Measurements from ENCODE around the gene STH.
"Not testable (repeated sequence)": the region's sequence is repeated elsewhere in the genome, so short reads cannot be mapped to it uniquely, and the experiment has no call there.

The STH gene

GRCh38 chr17:46009681-46010596 is 10.9 kb downstream of the STH start:
- no peak for DNase-seq

- no peak for DNase-seq
Measured at GRCh38 chr17:46010597-46011186, 11.6 kb downstream of the STH start.

GRCh38 chr17:46011711-46012505 is 12.9 kb downstream of the STH start:
- no peak for DNase-seq

DNA sequence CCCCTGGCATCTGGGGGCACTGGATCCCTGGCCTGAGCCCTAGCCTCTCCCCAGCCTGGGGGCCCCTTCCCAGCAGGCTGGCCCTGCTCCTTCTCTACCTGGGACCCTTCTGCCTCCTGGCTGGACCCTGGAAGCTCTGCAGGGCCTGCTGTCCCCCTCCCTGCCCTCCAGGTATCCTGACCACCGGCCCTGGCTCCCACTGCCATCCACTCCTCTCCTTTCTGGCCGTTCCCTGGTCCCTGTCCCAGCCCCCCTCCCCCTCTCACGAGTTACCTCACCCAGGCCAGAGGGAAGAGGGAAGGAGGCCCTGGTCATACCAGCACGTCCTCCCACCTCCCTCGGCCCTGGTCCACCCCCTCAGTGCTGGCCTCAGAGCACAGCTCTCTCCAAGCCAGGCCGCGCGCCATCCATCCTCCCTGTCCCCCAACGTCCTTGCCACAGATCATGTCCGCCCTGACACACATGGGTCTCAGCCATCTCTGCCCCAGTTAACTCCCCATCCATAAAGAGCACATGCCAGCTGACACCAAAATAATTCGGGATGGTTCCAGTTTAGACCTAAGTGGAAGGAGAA is 13.5 kb downstream of the STH start:
- no peak for DNase-seq

- no peak for DNase-seq
Measured at GRCh38 chr17:46013127-46013501, 14.1 kb downstream of the STH start.

DNA sequence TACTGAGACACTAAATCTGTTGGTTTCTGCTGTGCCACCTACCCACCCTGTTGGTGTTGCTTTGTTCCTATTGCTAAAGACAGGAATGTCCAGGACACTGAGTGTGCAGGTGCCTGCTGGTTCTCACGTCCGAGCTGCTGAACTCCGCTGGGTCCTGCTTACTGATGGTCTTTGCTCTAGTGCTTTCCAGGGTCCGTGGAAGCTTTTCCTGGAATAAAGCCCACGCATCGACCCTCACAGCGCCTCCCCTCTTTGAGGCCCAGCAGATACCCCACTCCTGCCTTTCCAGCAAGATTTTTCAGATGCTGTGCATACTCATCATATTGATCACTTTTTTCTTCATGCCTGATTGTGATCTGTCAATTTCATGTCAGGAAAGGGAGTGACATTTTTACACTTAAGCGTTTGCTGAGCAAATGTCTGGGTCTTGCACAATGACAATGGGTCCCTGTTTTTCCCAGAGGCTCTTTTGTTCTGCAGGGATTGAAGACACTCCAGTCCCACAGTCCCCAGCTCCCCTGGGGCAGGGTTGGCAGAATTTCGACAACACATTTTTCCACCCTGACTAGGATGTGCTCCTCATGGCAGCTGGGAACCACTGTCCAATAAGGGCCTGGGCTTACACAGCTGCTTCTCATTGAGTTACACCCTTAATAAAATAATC is 14.6 kb downstream of the STH start:
- no peak for DNase-seq

DNA sequence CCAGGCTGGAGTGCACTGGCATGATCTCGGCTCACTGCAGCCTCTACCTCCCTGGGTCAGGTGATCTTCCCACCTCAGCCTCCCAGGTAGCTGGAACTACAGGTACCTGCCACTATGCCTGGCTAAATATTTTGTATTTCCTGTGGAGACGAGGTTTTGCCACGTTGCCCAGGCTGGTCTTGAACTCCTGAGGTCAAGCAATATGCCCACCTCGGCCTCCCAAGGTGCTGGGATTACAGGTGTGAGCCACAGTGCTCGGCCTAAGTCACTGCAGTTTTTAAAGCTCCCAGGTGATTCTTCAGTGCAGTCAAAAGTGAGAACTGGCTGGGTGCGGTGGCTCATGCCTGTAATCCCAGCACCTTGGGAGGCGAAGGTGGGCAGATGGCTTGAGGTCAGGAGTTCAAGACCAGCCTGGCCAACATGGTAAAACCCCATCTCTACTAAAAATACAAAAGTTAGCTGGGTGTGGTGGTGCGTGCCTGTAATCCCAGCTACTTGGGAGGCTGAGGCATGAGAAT is 20.4 kb downstream of the STH start:
- not testable (repeated sequence) for DNase-seq

DNA sequence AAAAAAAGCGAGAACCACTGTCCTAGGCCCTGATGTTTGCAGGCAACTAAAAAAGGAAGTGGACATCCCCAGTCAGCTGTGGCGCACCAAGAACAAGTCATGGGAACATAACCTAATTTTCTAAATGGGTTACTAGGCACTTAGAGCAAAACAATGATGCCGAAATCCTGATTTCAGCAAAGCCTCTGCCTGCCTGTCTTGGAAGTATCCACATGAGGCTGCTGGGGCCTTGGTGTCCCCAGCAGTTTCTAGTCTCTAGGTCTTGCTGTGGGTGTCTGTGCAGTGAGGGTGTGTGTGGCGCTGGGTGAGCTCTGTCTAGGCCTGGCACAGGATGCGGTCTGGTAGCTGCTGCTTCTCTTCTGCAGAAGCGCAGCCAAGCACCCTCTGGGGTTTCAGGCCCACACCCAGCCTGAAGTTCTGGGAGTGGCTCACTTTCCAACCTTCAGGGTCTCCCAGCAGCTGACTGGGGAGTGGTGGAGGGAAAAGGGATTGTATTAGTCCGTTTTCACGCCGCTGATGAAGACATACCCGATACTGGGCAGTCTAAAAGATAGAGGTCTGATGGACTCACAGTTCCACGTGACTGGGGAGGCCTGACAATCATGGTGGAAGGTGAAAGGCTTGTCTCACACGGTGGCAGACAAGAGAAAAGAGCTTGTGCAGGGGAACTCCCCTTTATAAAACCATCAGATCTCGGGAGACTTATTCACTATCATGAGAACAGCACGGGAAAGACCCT is 21.1 kb downstream of the STH start:
- DNase-seq, result peak; percentile 66

- no peak for DNase-seq
Measured at GRCh38 chr17:46020998-46021397, 21.9 kb downstream of the STH start.

GRCh38 chr17:46023366-46023765 is 24.3 kb downstream of the STH start:
- not testable (repeated sequence) for DNase-seq

- no peak for DNase-seq
Measured at GRCh38 chr17:46023783-46024388, 24.8 kb downstream of the STH start.

- no peak for DNase-seq
Measured at GRCh38 chr17:46024590-46024989, 25.5 kb downstream of the STH start.

- DNase-seq, result no peak
Measured at GRCh38 chr17:46025060-46025459, 26.0 kb downstream of the STH start.

- no peak for DNase-seq
Measured at GRCh38 chr17:46025510-46026165, 26.6 kb downstream of the STH start.

GRCh38 chr17:46026166-46027047 is 27.4 kb downstream of the STH start:
- DNase-seq, result no peak

- DNase-seq, result no peak
Measured at GRCh38 chr17:46027048-46027975, 28.3 kb downstream of the STH start.

DNA sequence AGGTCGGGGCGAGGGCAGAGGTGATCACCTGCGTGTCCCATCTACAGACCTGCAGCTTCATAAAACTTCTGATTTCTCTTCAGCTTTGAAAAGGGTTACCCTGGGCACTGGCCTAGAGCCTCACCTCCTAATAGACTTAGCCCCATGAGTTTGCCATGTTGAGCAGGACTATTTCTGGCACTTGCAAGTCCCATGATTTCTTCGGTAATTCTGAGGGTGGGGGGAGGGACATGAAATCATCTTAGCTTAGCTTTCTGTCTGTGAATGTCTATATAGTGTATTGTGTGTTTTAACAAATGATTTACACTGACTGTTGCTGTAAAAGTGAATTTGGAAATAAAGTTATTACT is 28.9 kb downstream of the STH start:
- DNase-seq, result no peak

DNA sequence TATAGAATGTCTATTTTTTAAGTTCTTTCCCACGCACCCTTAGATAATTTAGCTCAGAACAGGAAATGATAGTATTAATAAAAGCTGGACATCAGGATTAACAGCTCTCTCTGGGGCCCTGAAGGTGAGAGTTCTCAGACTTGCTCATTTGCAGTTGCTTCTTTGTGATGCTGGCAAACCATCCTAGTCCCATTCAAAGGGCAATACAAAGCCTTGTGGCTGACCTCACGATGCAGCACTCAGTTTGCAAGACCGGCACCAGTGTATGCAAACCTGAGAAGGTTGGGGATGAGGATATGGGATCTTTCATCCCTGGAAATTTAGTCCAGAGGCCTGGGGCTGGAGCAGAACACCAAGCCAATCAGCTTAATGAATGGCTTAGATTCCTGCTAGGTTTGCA is 29.3 kb downstream of the STH start:
- DNase-seq, result no peak
